NCI-H510A (cell line): ENCODE measurements around the gene AARS1.
"Not testable (repeated sequence)": the region's sequence is repeated elsewhere in the genome, so short reads cannot be mapped to it uniquely, and the experiment has no call there.

Experiments used
- DNase-seq: peaks from one replicate; lab custom pipeline; 2025; lab: John Stamatoyannopoulos, UW

AARS1 gene

DNA sequence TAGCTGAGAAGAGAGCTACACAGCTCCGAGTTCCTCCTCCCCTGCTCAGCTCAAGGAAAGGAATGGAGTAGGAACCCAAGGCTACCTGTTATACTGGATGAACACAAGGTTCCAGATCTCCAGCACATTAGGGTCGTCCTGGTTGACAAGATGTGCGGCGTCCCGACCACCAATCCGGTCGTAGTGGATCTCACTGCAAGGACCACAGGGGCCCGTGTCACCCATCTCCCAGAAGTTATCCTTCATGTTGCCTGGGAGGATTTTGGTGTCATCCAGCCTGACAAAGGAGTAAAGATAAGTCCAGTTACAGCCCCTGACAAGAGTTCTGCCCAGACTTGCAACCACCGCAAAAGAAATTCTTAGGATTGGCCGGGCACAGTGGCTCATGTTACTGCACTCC, 17.6 kb downstream of the AARS1 start:
- DNase-seq: no peak

- no peak for DNase-seq
These were observed 19.1 kb downstream of the AARS1 start for GRCh38 chr16:70270176-70270575.

GRCh38 chr16:70269471-70269870, 19.8 kb downstream of the AARS1 start:
- no peak for DNase-seq

GRCh38 chr16:70267922-70268321, 21.4 kb downstream of the AARS1 start:
- not testable (repeated sequence) for DNase-seq

DNA sequence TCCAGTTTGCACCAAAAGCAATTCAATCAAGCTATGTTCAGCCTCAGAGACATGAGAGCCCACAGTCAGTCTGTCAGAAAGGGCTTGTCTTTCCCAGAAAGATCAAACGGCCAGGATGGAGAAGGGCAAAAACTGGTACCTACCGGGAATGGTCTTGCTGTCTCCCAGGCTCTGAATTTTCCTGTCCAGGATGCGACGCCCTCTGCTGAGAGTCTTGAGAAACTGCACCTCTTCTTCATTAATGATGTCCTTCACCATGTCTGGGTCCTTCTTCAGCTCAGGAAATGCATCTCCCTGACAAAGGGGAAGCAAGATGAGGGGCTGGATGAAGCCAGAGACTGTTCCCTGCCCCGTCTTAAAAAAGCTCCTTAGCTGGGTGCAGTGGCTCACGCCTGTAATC, 21.8 kb downstream of the AARS1 start:
- DNase-seq: no peak

DNA sequence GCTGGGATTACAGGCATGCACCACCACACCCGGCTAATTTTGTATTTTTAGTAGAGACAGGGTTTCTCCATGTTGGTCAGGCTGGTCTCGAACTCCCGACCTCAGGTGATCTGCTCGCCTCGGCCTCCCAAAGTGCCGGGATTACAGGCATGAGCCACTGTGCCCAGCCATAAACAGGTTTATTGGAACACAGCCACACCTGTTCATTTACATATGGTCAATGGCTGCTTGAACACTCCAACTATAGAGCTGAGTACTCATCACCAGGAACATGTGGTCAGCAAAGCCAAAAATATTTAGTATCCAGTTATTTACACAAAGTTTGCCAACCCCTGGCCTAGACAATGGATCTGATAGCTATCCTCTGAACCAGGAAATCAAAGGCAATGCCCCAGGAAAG, 29.4 kb downstream of the AARS1 start:
- not testable (repeated sequence) for DNase-seq

DNA sequence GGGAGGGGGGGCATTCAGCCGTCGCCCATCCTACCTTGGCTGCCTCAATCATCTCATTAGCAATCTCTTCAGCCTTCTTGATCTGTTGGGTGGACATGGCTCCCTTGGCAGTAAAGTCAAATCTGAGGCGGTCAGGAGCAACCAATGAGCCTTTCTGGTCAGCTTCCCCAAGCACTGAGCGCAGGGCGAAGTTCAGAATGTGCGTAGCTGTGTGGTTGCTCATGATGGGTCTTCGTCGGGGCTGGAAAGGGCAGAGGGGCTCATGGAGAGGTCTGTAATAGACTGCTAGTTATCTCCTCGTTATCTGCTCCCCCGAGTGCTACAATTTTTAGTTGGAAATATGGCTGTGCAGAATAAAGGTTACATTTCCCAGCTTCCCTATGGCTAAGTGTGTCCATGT, 30.4 kb downstream of the AARS1 start:
- no peak for DNase-seq

DNA sequence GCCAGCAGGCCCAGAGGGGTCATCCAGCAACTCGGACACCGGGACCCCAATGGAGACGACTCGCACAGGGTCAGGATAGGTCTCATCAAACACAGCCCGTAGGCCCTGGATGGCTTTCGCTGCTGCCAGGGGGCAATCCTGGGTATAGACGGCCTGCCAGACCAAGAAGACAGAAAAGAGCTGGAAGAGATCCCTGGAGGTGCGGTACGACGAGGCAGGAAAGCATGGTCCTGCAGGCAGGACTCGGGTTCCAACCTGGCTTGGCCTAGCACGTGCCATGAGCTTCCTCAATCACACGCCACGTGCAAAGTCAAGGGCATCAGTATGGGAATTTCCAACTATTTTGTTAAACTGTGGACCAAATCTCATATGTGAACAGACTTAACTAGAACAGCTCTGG, 31.2 kb downstream of the AARS1 start:
- no peak for DNase-seq

DNA sequence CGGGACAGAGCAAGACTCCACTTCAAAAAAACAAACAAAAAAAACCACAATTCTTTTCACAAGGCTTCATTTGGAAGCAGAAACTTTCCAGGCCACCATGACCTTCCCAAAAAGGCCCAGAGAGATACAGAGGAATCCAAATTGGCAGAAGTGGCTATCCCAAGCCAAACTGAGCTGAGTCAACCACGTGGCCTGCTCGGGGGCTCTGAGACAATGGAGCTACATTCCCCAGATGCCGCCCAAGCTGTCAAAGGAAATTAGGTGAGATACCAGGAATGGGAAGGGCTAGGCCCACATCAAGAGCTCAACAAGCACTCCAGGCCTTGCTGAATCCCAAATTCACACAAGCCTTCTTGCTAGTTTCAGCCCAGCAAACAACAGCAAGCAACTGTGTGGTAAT, 31.9 kb downstream of the AARS1 start:
- no peak for DNase-seq

- DNase-seq: no peak
These were observed 33.7 kb downstream of the AARS1 start for GRCh38 chr16:70255574-70255973.

GRCh38 chr16:70254965-70255286, 34.4 kb downstream of the AARS1 start:
- no peak for DNase-seq

- DNase-seq: no peak
These were observed 34.9 kb downstream of the AARS1 start for GRCh38 chr16:70254180-70254964.

DNA sequence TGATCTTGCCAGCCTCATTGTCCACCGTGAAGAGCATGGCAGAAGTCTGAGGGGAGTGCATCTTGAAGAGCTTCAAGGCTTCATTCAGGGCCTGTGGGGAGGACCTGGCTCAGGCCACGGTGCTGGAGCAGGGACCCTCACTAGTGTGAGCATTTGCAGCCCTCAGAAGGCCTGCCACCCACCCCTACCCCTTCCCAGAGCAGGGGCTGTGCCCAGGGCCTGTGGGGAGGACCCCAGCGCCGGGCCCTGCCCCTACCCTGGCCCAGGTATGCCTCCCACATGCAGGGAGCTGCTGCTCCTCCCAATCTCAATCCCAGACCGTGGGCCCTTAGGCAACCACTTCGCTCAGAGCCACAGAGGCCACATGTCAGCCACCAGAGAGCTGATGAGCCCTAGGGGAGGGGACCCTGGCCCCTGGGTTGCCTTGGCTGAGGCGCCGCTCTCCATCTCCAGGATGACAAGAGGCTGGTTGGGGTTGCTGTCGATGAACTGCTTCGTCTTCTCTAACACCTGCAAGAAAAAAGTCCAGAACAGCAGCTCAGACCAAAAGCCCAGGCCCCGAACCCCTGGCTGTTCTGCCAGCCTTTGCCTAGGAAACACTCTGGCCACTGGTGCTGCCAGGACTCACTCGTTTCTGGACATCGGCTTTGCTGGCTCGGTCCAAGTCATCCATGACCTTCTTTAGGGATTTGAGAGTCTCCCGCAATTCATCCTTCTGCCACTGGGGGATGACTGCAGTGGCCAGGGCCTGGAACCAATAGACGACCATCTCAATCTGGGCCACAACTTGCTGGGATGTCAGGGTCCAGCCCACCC, 35.8 kb downstream of the AARS1 start:
- no peak for DNase-seq

GRCh38 chr16:70252355-70252988, 36.8 kb downstream of the AARS1 start:
- no peak for DNase-seq

- DNase-seq: peak; percentile 81
These were observed 37.5 kb downstream of the AARS1 start, which contains the start of gene EXOSC6 for GRCh38 chr16:70251629-70252354. TSS of gene EXOSC6 (minus strand) at chr16:70251940. CDS start at chr16:70251900, 40 bp downstream.

GRCh38 chr16:70250748-70251628, 38.3 kb downstream of the AARS1 start:
- no peak for DNase-seq

DNA sequence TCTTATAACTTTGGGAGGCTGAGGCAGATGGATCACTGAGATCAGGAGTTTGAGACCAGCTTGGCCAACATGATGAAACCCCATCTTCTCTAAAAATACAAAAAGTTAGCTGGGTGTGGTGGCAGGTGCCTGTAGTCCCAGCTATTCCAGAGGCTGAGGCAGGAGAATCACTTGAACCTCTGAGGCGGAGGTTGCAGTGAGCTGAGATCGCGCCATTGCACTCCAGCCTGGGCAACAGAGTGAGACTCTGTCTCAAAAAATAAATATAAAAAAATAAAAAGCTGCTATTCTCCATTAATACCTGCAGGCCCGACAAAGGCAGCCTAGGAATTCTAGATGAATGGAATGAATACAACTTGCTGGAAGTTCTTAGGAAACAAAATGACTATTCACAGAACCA, 39.6 kb downstream of the AARS1 start:
- DNase-seq: not testable (repeated sequence)

DNA sequence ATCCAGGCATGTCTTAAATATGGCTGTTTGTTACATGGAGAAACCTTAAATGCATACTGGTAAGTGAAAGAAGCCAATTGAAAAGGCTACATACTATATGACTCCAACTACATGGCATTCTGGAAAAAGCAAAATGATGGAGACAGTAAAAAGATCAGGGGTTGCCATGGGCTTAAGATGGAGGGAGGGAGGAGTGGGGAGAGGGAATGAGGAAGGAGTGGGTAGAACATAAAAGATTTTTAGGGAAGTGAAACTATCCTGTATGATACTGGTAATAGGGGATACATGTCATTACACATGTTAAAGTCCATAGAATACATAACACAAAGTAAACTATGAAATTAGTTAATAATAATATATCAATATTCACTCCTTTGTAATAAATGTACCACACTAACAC, 50.5 kb downstream of the AARS1 start:
- DNase-seq: not testable (repeated sequence)

DNA sequence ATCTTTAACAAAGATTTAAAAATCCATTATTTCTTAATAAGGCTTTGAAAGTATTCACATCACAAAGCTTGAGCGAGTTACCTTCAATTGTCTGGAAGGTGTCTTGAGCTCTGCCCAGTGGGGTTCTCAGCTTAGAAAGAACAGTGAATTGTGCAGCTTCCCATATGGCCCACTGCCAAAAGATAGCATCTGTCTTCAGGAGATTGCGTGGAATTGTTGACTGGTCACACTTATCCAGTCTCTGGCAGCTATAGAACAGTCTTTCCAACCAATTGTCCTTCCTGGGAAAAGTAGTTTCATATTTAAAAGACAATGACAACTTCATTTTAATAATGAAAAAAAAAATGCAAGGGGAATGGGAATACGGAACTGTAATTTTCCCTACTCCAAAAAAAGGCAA, 57.5 kb downstream of the AARS1 start:
- not testable (repeated sequence) for DNase-seq

- DNase-seq: not testable (repeated sequence)
These were observed 63.3 kb downstream of the AARS1 start for GRCh38 chr16:70226024-70226423.

DNA sequence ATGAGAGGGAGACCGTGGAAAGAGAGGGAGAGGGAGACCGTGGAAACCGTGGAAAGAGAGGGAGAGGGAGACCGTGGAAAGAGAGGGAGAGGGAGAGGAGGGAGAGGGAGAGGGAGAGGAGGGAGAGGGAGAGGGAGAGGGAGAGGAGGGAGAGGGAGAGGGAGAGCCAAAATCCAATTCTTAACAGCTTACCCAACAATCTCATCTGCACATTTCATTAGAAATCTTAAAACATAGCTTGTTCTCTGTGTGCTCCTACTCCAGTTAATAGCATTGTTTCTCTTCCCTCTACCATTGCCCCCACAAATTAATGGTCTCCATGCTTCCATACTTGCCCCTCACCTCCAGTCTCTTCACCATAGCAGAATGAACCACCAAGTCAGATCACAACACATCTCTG, 63.9 kb downstream of the AARS1 start:
- DNase-seq: not testable (repeated sequence)
